ENCODE measurements around the gene LTBP1. TPM values are rescaled to one million over a fixed set of nuclear protein-coding genes. Genes with fewer than 3 reads are reported as not detected.

LTBP1 gene
- total RNA-seq, 1 experiment from 2014 or later, result 28.5 TPM

DNA sequence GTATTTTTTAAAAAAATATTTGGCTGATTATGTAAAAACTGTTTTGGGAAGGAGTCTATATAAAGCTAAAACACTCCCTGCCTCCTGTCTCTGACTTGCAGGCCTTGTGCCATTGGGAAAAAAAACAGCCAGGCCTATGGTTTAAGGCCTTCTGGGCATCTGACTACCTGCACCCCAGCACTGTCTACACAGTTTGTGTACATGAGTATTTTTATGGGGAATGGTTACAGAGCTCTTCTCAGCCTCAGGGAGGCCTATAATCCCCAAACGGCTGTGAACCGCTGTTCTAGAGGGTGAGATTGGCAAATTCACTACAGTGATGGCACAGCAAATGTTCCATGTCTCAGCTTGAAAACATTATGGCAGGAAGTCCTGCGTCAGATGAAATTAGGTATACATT is 96.1 kb downstream of the LTBP1 start:
- Histone ChIP-seq H3K4ac (ENCODE audit: low read depth, low read length) (no peak overlapping the region), H3K79me2 (ENCODE audit: insufficient read depth, low read length) (0 out of 2 replicates have a peak, but pooled peaks cover 3% of the 10 kb centered on the region), H3K14ac (ENCODE audit: insufficient read depth, low read length) (no peak overlapping the region), H3K56ac (ENCODE audit: insufficient read length, low read depth, low read length) (no peak overlapping the region), H3K4me2 (ENCODE audit: insufficient read depth, insufficient read length, low read length) (no peak overlapping the region), H2BK12ac (ENCODE audit: insufficient read length, low read depth, low read length) (no peak overlapping the region), H3K9me3 (ENCODE audit: control insufficient read depth, low read depth, low read length) (no peaks in the 10 kb centered on the region), H2BK15ac (ENCODE audit: low read depth, low read length) (no peak overlapping the region), H3K4me1 (ENCODE audit: insufficient read depth, low read length) (no peaks in the 10 kb centered on the region; the same call in 1 of the 2 replicates), H3K9ac (ENCODE audit: extremely low read depth, insufficient read length, low read length) (no peak overlapping the region), H3K27ac (ENCODE audit: insufficient read length, low read depth, low read length) (no peak overlapping the region), H3K23ac (ENCODE audit: insufficient read length, low read depth, low read length) (no peak overlapping the region), H2AK5ac (ENCODE audit: insufficient read length, low read length) (no peak overlapping the region), H4K20me1 (ENCODE audit: control insufficient read depth, insufficient read depth, insufficient read length) (no peaks in the 10 kb centered on the region), H4K91ac (ENCODE audit: insufficient read length, low read depth, low read length) (no peak overlapping the region), H2BK120ac (ENCODE audit: low read depth, low read length, poor library complexity, severe bottlenecking) (no peak overlapping the region), H4K8ac (replicated peaks; ENCODE audit: insufficient read length, low read depth, low read length) (no peak overlapping the region), H2BK20ac (ENCODE audit: low read depth, low read length, poor library complexity, severe bottlenecking) (no peak overlapping the region), H3K79me1 (ENCODE audit: insufficient read depth, low read depth, low read length, poor library complexity, severe bottlenecking) (no peaks in the 10 kb centered on the region), H2AFZ (ENCODE audit: low read length) (no peak overlapping the region), H4K5ac (ENCODE audit: insufficient read length, low read depth, low read length) (no peak overlapping the region), H3K27me3 (ENCODE audit: insufficient read depth, low read length) (no peaks in the 10 kb centered on the region), H3K23me2 (ENCODE audit: insufficient read length, low read depth, low read length, poor library complexity, severe bottlenecking) (no peaks in the 10 kb centered on the region), H3T11ph (ENCODE audit: low read length) (no peak overlapping the region), H2BK5ac (ENCODE audit: insufficient read length, low read length) (no peak overlapping the region), H3K18ac (ENCODE audit: insufficient read length, low read depth, low read length) (no peak overlapping the region)
- Mint-ChIP-seq H3K9me3 (no peaks in the 10 kb centered on the region), H3K4me1 (peaks cover 9 to 10% of the 10 kb centered on the region in 2 experiments), H3K4me3 (no peak overlapping the region), H3K27me3 (ENCODE audit: low read depth) (no peaks in the 10 kb centered on the region), H3K36me3 (ENCODE audit: insufficient read depth in 1 of 3, low read depth in 3 of 3) (no peaks in the 10 kb centered on the region), H3K27ac (no peak overlapping the region)
- no peak for DNase-seq
- TF ChIP-seq CTCF (conservative IDR thresholded peaks at IDR 0.05), result no peak
- WGBS (ENCODE audit: extremely low coverage, insufficient read length, low lambda C conversion rate), result no CpG with 5 or more reads among the region's 3 CpGs
